22Rv1 (cell line): ENCODE results near the gene RAB3IL1.

ENCODE experiments used
- CTCF ChIP-seq: fragments of 450-650 bp; IDR thresholded peaks from 2 replicates; pipeline ENCODE4 v1.5.1; 2017; ENCODE audit warnings: mild to moderate bottlenecking
- ZFX ChIP-seq: fragments of 450-650 bp; IDR thresholded peaks from 2 replicates; pipeline ENCODE4 v1.6.1; 2017; ENCODE audit warnings: antibody characterized with exemption, borderline replicate concordance

- TF ChIP-seq CTCF (no peak), ZFX (no peak)
These were observed 8.5 kb downstream of the RAB3IL1 start for GRCh38 chr11:61908730-61909316.
